Smooth muscle cell (in vitro differentiated cells): ENCODE results near the gene PRKAG1. TPM values are rescaled to one million over a fixed set of nuclear protein-coding genes. Genes with fewer than 3 reads are reported as not detected.

Experiments used
- DNase-seq: peaks from one replicate; lab custom pipeline; 2025; ENCODE audit not compliant: unreplicated experiment; lab: John Stamatoyannopoulos, UW
- H2AFZ ChIP-seq: fragments of 200-600 bp; sonication (generic); 2 replicates; pipeline ENCODE4 v1.6.0; 2016; ENCODE audit warnings: antibody characterized with exemption, low read depth, mild to moderate bottlenecking
- H3F3A ChIP-seq: fragments of 200-600 bp; sonication (generic); 2 replicates; pipeline ENCODE4 v1.6.0; 2017; ENCODE audit warnings: antibody characterized with exemption, low read depth
- H3K27ac ChIP-seq: fragments of 200-600 bp; sonication (generic); 2 replicates; pipeline ENCODE4 v1.5.1; 2016; ENCODE audit warnings: low read depth, mild to moderate bottlenecking
- H3K27me3 ChIP-seq: fragments of 200-600 bp; sonication (generic); 2 replicates; pipeline ENCODE4 v1.6.1; 2016; ENCODE audit warnings: low read depth, mild to moderate bottlenecking
- H3K36me3 ChIP-seq: fragments of 200-600 bp; sonication (generic); 2 replicates; pipeline ENCODE4 v1.5.1; 2016; ENCODE audit warnings: low read depth
- H3K4me1 ChIP-seq: fragments of 200-600 bp; sonication (generic); 2 replicates; pipeline ENCODE4 v1.5.1; 2016; ENCODE audit warnings: low read depth
- H3K4me2 ChIP-seq: fragments of 200-600 bp; sonication (generic); 2 replicates; pipeline ENCODE4 v1.6.0; 2016; ENCODE audit warnings: mild to moderate bottlenecking
- H3K4me3 ChIP-seq: fragments of 200-600 bp; sonication (generic); 2 replicates; pipeline ENCODE4 v1.5.1; 2016; ENCODE audit warnings: mild to moderate bottlenecking
- H3K79me2 ChIP-seq: fragments of 200-600 bp; sonication (generic); 2 replicates; pipeline ENCODE4 v1.6.0; 2016; ENCODE audit warnings: low read depth, mild to moderate bottlenecking
- H3K9ac ChIP-seq: fragments of 200-600 bp; sonication (generic); 2 replicates; pipeline ENCODE4 v1.6.0; 2016; ENCODE audit warnings: low read depth
- H3K9me3 ChIP-seq: fragments of 200-600 bp; sonication (generic); replicated peaks from 2 replicates; pipeline ENCODE4 v1.5.1; 2016; ENCODE audit warnings: low read depth
- H4K20me1 ChIP-seq: fragments of 200-600 bp; sonication (generic); 2 replicates; pipeline ENCODE4 v1.6.0; 2016; ENCODE audit warnings: low read depth
- CTCF ChIP-seq: fragments of 200-600 bp; sonication (generic); IDR thresholded peaks from 2 replicates; pipeline ENCODE4 v1.5.1; 2017; ENCODE audit warnings: borderline replicate concordance, mild to moderate bottlenecking, antibody characterized with exemption; ENCODE audit not compliant: insufficient read depth, poor library complexity, severe bottlenecking
- WGBS: methylation state at CpG from one replicate; pipeline ENCODE4 v1.1.7; 2016; ENCODE audit warnings: low lambda C conversion rate; 5-methylcytosine and 5-hydroxymethylcytosine counted together
- polyA plus RNA-seq: library from polyadenylated mRNA; unstranded; fragments of >200 nt; fragmentation: Nextera tagmentation; extraction: Ambion mirVana; gene quantifications from 2 replicates; pipeline ENCODE4 v1.2.1, GENCODE V29; 2016
- total RNA-seq: library from RNA; depleted of rRNA; stranded (reverse); fragments of >200 nt; gene quantifications from 2 replicates; pipeline ENCODE4 v1.2.3, GENCODE V29; 2014

PRKAG1 gene
- total and polyA plus RNA-seq, 2 experiments from 2014 or later = 42.5 to 62.6 TPM

GRCh38 chr12:48973531-48973930, 45.0 kb downstream of the PRKAG1 start:
- Histone ChIP-seq H3K9me3 (no peaks in the 10 kb centered on the region), H3K27ac (no peak overlapping the region), H3K4me2 (no peak overlapping the region), H3K27me3 (peaks cover 93% of the 10 kb centered on the region), H3K4me3 (no peak overlapping the region), H3F3A (peaks cover 6% of the 10 kb centered on the region), H3K79me2 (no peaks in the 10 kb centered on the region), H2AFZ (no peak overlapping the region), H3K9ac (no peak overlapping the region), H4K20me1 (no peaks in the 10 kb centered on the region), H3K4me1 (peaks cover 22% of the 10 kb centered on the region), H3K36me3 (no peaks in the 10 kb centered on the region)
- DNase-seq = no peak
- WGBS = 34% methylated on average over 12 of the region's 12 CpGs
- no peak for TF ChIP-seq CTCF

- WGBS = 49% methylated on average over 3 of the region's 3 CpGs
- Histone ChIP-seq H3K27me3 (peaks cover 92% of the 10 kb centered on the region), H2AFZ (no peak overlapping the region)
Measured at GRCh38 chr12:48972952-48973483, 45.6 kb downstream of the PRKAG1 start.

GRCh38 chr12:48972213-48972951, 46.2 kb downstream of the PRKAG1 start:
- WGBS = 42% methylated on average over 20 of the region's 23 CpGs
- peaks cover 86% of the 10 kb centered on the region for H3K27me3 ChIP-seq

More at GRCh38 chr12:48972952-48973483, 45.6 kb downstream of the PRKAG1 start:
- H3K79me2 ChIP-seq = no peaks in the 10 kb centered on the region
- no peak for DNase-seq
- H3F3A ChIP-seq = peaks cover 6% of the 10 kb centered on the region
- H4K20me1 ChIP-seq = no peaks in the 10 kb centered on the region
- no peak overlapping the region for H3K4me2 ChIP-seq
- H3K27ac ChIP-seq = no peak overlapping the region
- H3K4me3 ChIP-seq = no peak overlapping the region
- H3K9ac ChIP-seq = no peak overlapping the region
- H3K9me3 ChIP-seq = no peaks in the 10 kb centered on the region
- no peaks in the 10 kb centered on the region for H3K36me3 ChIP-seq
- H3K4me1 ChIP-seq = peaks cover 22% of the 10 kb centered on the region
- TF ChIP-seq CTCF = no peak

More at GRCh38 chr12:48972213-48972951, 46.2 kb downstream of the PRKAG1 start:
- H3K4me2 ChIP-seq = peak overlapping the region; percentile 89
- no peak for TF ChIP-seq CTCF
- H3K36me3 ChIP-seq = no peaks in the 10 kb centered on the region
- H3F3A ChIP-seq = peaks cover 6% of the 10 kb centered on the region
- DNase-seq = no peak
- H4K20me1 ChIP-seq = no peaks in the 10 kb centered on the region
- no peak overlapping the region for H3K27ac ChIP-seq
- H3K9me3 ChIP-seq = no peaks in the 10 kb centered on the region
- H3K79me2 ChIP-seq = no peaks in the 10 kb centered on the region
- no peak overlapping the region for H3K4me3 ChIP-seq
- H2AFZ ChIP-seq = no peak overlapping the region
- H3K9ac ChIP-seq = no peak overlapping the region
- peaks cover 22% of the 10 kb centered on the region for H3K4me1 ChIP-seq
